ENCODE measurements around the gene TCERG1L.
"Not testable (repeated sequence)": the region's sequence is repeated elsewhere in the genome, so short reads cannot be mapped to it uniquely, and the experiment has no call there.

The TCERG1L gene

DNA sequence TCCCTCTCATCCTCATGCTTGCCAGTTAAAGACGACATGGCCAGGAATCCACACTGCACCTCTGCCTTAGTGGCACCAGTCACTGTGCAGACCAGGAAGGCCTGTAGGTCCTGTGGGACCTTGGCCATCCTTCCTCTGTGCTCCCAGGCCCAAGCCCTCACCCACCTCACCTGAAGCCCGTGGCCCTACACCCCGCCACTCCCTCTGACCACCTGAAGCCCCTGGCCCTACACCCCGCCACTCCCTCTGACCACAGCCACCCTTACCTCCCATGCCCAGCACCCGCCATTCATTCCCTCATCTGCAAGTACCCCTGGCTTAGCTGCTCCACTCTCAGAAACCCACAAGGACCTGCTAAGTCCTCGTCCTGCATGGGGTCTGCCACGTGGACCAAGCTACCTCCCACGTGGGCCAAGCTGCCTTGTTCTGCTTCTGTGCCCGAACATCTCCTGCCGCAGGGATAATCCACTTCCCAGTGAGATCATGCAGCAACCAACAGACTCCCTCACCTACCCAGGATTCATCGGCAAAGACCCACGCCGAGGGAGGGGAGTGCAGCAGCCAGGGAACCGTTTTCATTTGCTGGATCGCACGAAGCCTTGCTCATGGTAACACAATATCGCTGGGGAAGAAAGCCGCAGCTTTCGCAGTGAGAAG, 151.2 kb downstream of the TCERG1L start:
- DNase-seq = no peak

DNA sequence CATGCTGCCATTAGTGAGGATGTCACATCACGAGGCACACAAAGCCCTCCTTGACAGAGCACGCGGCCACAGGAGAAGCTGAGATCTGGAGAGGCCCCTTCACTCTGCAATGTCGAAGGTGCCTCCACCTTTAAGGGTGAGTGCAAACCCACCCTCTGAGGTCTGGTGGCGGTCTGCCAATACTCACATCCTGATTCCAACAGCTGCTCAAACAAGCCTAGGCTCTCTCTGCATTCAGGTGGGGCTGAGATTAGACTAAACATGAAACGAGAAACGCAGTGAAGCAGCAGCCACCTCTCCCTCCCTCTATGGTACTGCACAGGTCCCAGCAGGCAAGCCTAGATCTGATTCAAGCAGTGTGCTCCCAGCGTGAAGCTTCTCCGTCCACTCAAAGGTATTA, 151.8 kb downstream of the TCERG1L start:
- no peak for DNase-seq

DNA sequence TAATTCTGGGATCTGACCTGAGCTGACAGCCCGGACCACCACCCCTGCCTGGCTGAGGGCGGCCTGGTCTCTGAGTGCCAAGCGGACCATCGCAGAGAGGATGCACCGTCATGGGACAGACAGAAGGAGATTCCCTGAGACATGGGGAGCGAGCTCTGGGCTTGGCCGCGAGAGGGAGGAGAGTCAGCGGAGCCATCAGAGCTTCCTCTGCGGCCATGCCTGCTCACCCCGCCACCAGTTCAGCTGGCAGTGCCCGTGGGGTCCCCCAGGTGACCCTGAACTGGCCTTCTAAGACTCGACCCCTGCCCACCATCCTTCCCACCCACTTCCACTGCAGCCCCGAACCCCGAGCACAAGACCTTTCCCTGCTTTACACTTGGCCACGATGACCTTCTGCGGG, 152.8 kb downstream of the TCERG1L start:
- no peak for DNase-seq

- DNase-seq = no peak
Observed at GRCh38 chr10:131157899-131158298, 153.6 kb downstream of the TCERG1L start.

GRCh38 chr10:131155876-131156230, 155.7 kb downstream of the TCERG1L start:
- no peak for DNase-seq

GRCh38 chr10:131155218-131155875, 156.2 kb downstream of the TCERG1L start:
- DNase-seq = no peak

GRCh38 chr10:131154306-131155025, 157.1 kb downstream of the TCERG1L start:
- no peak for DNase-seq

DNA sequence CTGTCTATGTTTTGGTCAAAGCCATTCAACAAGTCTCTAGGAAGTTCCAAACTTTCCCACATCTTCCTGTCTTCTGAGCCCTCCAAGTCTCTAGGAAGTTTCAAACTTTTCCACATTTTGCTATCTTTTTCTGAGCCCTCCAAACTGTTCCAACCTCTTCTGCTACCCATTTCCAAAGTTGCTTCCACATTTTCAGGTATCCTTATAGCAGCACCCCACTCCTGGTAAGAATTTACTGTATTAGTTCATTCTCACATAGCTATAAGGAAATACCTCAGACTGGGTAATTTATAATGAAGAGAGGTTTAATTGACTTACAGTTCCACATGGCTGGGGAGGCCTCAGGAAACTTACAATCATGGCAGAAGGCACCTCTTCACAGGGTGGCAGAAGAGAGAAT, 159.1 kb downstream of the TCERG1L start:
- DNase-seq = not testable (repeated sequence)

- DNase-seq = no peak
Observed at GRCh38 chr10:131150126-131150525, 161.4 kb downstream of the TCERG1L start.

- no peak for DNase-seq
Observed at GRCh38 chr10:131149586-131149985, 161.9 kb downstream of the TCERG1L start.

- DNase-seq = no peak
Observed at GRCh38 chr10:131149111-131149510, 162.4 kb downstream of the TCERG1L start.

GRCh38 chr10:131148270-131148669, 163.3 kb downstream of the TCERG1L start:
- no peak for DNase-seq

- no peak for DNase-seq
Observed at GRCh38 chr10:131147301-131147975, 164.1 kb downstream of the TCERG1L start.

DNA sequence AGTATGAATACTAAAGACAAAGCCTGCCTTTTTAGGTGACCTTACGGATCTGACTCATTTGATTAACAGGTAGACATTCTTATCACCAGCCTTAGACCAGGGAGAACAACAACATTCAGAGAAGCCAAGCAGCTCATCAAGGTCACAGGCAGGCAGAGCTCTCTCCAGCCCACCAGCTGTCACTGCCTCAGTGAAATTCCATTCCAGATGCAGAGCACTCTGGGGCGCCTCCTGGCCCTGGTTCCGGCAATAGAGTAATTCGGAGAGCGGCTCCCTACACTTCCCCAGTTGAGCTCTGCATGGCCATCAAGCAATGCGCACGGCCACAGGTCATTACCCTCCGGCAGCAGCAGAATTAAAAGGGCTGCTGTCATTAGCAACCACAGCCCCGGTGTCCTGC, 164.7 kb downstream of the TCERG1L start:
- no peak for DNase-seq

GRCh38 chr10:131145756-131146155, 165.8 kb downstream of the TCERG1L start:
- DNase-seq = no peak

DNA sequence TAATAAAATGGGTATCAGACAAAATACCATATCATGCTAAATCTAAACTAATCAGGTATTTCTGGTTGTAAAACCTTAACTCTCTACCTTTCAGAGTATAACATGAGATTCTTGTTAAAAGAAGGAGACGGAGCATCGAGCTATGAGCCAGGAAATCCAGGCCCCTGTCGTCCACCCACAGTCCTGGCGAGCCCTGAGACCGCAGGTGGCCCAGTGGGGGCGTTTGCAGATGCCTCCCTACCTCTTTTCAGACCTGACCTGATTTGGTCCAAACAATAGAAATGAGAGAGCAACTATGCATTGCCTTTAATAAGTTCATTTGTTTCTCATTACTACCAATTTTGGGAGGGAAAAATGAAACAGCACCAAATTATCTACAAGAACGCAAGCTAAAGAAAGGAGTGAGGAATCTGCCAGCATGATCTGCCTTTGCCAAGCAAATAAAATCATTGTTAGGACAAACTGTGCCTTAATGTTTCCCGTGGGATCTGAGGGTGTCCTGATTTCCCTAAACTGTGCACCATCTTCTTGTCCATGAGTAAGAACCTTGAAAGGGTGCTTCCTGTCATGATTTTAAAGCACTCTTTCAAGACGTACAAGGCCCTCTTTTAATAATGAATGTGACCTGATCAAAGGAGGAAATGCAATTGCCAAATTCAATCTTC, 166.7 kb downstream of the TCERG1L start:
- no peak for DNase-seq

- no peak for DNase-seq
Observed at GRCh38 chr10:131144196-131144595, 167.3 kb downstream of the TCERG1L start.

DNA sequence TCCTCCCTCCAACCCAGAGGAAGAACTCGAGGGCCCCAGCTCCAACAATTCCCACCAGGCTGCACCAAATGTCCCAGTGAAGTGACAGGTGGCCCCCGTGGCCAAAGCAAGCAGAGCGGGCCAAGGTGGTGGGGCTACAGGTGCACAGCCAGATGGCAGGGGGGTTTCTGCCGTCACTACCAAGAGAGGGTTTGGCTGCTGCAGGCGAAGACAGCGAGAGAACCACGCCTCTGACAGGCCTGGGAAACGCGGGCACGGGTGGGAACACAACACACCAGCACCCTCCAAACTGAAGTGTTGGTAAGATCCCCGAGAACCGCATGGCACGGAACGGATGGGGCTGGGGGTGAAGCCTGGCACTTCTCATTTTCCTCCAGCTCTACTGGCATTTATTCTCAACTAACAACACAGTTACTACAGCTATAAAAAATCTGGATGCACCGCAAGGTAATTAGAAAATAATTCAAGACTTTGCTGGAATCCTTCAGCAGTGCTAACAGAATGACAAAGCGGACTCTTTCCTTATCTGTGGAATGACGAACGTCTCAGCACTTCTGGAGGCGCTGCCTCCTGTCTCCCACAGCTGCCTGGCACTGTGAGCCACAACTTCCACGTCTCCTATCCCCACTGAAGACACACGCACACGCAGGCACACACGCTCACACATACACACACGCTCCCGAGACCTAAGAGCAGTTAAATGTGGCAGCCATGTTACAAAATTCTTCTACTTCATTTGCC, 167.9 kb downstream of the TCERG1L start:
- no peak for DNase-seq

DNA sequence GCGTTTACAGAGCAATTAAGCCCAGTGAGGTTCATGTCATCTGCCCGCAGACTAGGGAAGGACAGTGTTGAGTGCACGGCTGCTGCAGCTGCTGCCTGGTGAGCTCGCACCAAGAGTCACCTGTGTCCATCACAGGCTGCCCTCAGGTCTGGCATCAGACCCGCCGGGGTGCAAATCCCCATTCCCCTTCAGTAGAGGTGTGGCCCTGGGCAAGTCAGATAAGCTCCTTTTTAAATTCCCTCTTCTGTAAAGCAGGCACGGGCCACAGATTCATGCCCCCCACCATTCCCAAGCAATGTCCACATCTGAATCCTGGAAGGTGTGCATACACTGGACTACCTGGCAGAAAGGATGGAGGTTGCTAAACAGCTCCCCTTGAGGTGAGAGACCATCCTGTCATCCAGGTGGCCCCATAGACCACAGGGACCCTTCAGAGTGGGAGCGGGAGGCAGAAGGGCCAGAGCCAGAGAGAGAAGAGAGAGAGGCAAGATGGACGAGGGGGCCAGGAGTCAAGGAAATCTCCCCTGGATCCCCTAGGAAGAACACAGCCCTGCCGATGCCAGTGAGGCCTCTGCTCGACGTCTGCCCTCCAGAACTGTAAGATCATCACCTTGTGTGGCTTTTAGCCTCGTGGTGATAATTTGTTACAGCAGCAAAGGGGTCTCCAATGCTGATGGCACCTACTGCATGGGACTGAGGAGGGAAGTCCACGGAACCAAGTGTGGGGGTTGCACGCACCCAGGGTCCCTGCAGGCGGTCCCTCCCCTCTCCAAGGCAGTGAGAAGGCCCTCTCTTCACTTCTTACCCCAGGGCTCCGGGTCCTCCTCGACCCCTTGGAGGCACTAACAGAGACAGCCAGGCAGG, 168.8 kb downstream of the TCERG1L start:
- no peak for DNase-seq

- DNase-seq = no peak
Observed at GRCh38 chr10:131141645-131142516, 169.6 kb downstream of the TCERG1L start.
